NOMO-1 treated with DMSO at 0.1 percent for 48 hours (cell line): ENCODE data around the gene STIP1.
A peak's percentile ranks its signal among the peaks of the same experiment; 100 is the strongest.

Experiments
- DNase-seq: peaks from one replicate; lab custom pipeline; 2025; ENCODE audit not compliant: unreplicated experiment; lab: John Stamatoyannopoulos, UW

STIP1 gene

GRCh38 chr11:64185693-64186491 is at the start of gene STIP1:
STIP1 (plus strand) TSS chr11:64186171; CDS start chr11:64186262, 91 bp downstream.
- DNase-seq: peak; percentile 100

- DNase-seq: no peak
Measured at GRCh38 chr11:64136765-64137441, 49.1 kb upstream of the STIP1 start.

- DNase-seq: no peak
Measured at GRCh38 chr11:64138398-64138797, 47.6 kb upstream of the STIP1 start.

GRCh38 chr11:64139049-64139448 is 46.9 kb upstream of the STIP1 start:
- no peak for DNase-seq

- no peak for DNase-seq
Measured at GRCh38 chr11:64140082-64140481, 45.9 kb upstream of the STIP1 start.

- DNase-seq: no peak
Measured at GRCh38 chr11:64141081-64141783, 44.7 kb upstream of the STIP1 start.

- no peak for DNase-seq
Measured at GRCh38 chr11:64144587-64145472, 41.1 kb upstream of the STIP1 start.

- DNase-seq: peak; percentile 29
Measured at GRCh38 chr11:64146036-64146955, 39.7 kb upstream of the STIP1 start.

- DNase-seq: peak; percentile 32
Measured at GRCh38 chr11:64148226-64148916, 37.6 kb upstream of the STIP1 start.

- no peak for DNase-seq
Measured at GRCh38 chr11:64148917-64149617, 36.9 kb upstream of the STIP1 start.

GRCh38 chr11:64150051-64150450 is 35.9 kb upstream of the STIP1 start:
- no peak for DNase-seq

GRCh38 chr11:64150481-64151239 is 35.3 kb upstream of the STIP1 start:
- DNase-seq: no peak

GRCh38 chr11:64151337-64151736 is 34.6 kb upstream of the STIP1 start:
- DNase-seq: no peak

- DNase-seq: peak; percentile 41
Measured at GRCh38 chr11:64152841-64153691, 32.9 kb upstream of the STIP1 start.

- DNase-seq: no peak
Measured at GRCh38 chr11:64153812-64154211, 32.2 kb upstream of the STIP1 start.

- no peak for DNase-seq
Measured at GRCh38 chr11:64156235-64157011, 29.5 kb upstream of the STIP1 start.
